ENCODE measurements around the gene G0S2.

DNA sequence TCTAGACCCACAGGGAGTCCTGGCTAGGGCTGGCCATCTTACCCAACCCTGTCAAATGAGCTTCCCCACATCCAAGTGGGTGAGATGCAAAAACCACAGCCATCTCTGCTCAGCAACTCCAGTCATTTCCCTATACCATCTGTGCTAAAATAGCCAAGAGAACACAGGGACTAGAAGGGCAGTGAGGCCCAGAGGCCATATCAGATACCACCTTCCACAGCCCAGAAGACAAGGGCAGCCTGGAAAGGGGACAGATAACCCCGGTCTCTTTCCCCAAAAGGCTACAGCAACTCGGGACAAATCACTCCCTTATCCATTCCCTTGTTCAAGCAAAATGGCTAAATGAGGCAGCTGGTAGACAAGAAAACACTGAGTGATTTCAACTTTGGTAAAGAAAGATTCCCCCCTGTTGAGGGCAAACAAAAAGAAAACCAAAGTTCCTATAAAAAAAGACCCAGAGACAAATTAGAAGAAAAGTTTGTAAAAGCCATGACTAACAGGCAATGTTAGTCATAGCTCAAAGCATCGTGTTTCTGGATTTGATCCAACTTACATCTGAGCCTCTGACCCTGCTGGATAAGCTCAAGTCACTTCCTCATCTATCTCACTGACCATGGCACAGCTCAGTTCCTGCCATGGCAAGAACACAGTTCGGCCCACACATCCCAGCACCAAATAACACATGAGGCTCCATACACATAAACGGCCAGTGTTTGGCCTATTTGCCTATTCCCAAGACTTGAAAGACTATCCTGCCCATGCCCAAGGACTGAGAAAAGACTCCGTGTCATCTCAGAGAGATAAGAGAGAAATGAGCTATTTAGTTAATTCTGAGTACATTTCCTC lies 26.1 kb upstream of the G0S2 start:
- TF ChIP-seq, protein P1, sequence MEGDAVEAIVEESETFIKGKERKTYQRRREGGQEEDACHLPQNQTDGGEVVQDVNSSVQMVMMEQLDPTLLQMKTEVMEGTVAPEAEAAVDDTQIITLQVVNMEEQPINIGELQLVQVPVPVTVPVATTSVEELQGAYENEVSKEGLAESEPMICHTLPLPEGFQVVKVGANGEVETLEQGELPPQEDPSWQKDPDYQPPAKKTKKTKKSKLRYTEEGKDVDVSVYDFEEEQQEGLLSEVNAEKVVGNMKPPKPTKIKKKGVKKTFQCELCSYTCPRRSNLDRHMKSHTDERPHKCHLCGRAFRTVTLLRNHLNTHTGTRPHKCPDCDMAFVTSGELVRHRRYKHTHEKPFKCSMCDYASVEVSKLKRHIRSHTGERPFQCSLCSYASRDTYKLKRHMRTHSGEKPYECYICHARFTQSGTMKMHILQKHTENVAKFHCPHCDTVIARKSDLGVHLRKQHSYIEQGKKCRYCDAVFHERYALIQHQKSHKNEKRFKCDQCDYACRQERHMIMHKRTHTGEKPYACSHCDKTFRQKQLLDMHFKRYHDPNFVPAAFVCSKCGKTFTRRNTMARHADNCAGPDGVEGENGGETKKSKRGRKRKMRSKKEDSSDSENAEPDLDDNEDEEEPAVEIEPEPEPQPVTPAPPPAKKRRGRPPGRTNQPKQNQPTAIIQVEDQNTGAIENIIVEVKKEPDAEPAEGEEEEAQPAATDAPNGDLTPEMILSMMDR (IDR thresholded peaks at IDR 0.05), result no peak
- TF ChIP-seq EP300 (IDR thresholded peaks at IDR 0.05) (peak in 1 of 2 donors; percentile 14), POLR2A (IDR thresholded peaks at IDR 0.05) (no peak)
